ENCODE measurements around the gene TSEN34.
A peak's percentile ranks its signal among the peaks of the same experiment; 100 is the strongest.

The TSEN34 gene

GRCh38 chr19:54158812-54159351 lies 32.2 kb upstream of the TSEN34 start:
- peaks cover 63% of the 10 kb centered on the region for H3K4me1 ChIP-seq (ENCODE audit: insufficient read depth, low read length)
- no peaks in the 10 kb centered on the region for H3K27me3 ChIP-seq (ENCODE audit: insufficient read depth, low read length, poor library complexity)
- H3K9ac ChIP-seq (ENCODE audit: low read depth, low read length): peak overlapping the region; percentile 63
- no peak for ATAC-seq (ENCODE audit: insufficient read depth, low read depth)
- no peak for DNase-seq
- H3K36me3 ChIP-seq (ENCODE audit: insufficient read depth, low read length): peaks cover 46% of the 10 kb centered on the region
- H4K20me1 ChIP-seq (ENCODE audit: insufficient read depth, low read length): peaks cover 44% of the 10 kb centered on the region
- TF ChIP-seq CTCF (IDR thresholded peaks at IDR 0.05; ENCODE audit: borderline replicate concordance, extremely low read depth, low read length, poor library complexity, severe bottlenecking) (no peak), EZH2 (IDR thresholded peaks at IDR 0.05; ENCODE audit: borderline replicate concordance, low read depth, low read length, severe bottlenecking) (no peak)
- peaks cover 45% of the 10 kb centered on the region for H3K79me2 ChIP-seq (ENCODE audit: insufficient read depth, low read length)
- no peaks in the 10 kb centered on the region for H3K9me3 ChIP-seq (ENCODE audit: insufficient read depth, low read length, severe bottlenecking)
- H3K27ac ChIP-seq (ENCODE audit: low read length): peak overlapping the region; percentile 84
- H3K4me2 ChIP-seq (ENCODE audit: insufficient read depth, low read length): peak overlapping the region; percentile 98
- peak overlapping the region; percentile 69 to 79 for H3K4me3 ChIP-seq (ENCODE audit: low read depth in 1 of 2, low read length in 2 of 2)
- H2AFZ ChIP-seq (ENCODE audit: low read depth, low read length): peak overlapping the region; percentile 69

- Histone ChIP-seq H3K27ac (ENCODE audit: low read length) (peak within 1 kb of the TSS; percentile 88), H3K4me2 (ENCODE audit: insufficient read depth, low read length) (peak within 1 kb of the TSS; percentile 100), H3K36me3 (ENCODE audit: insufficient read depth, low read length) (peaks cover 39% of the 10 kb centered on the region), H3K79me2 (ENCODE audit: insufficient read depth, low read length) (peaks cover 45% of the 10 kb centered on the region), H3K9me3 (ENCODE audit: insufficient read depth, low read length, severe bottlenecking) (no peaks in the 10 kb centered on the region), H3K4me1 (ENCODE audit: insufficient read depth, low read length) (peaks cover 63% of the 10 kb centered on the region), H2AFZ (ENCODE audit: low read depth, low read length) (peak within 1 kb of the TSS; percentile 81), H4K20me1 (ENCODE audit: insufficient read depth, low read length) (peaks cover 41% of the 10 kb centered on the region), H3K4me3 (ENCODE audit: low read depth in 1 of 2, low read length in 2 of 2) (peak within 1 kb of the TSS; percentile 77 to 79), H3K9ac (ENCODE audit: low read depth, low read length) (peak within 1 kb of the TSS; percentile 86), H3K27me3 (ENCODE audit: insufficient read depth, low read length, poor library complexity) (no peaks in the 10 kb centered on the region)
- DNase-seq (peak; percentile 100), ATAC-seq (ENCODE audit: insufficient read depth, low read depth) (peak; percentile 90)
- TF ChIP-seq CTCF (IDR thresholded peaks at IDR 0.05; ENCODE audit: borderline replicate concordance, extremely low read depth, low read length, poor library complexity, severe bottlenecking) (peak; percentile 49), EZH2 (IDR thresholded peaks at IDR 0.05; ENCODE audit: borderline replicate concordance, low read depth, low read length, severe bottlenecking) (no peak)
Observed at GRCh38 chr19:54159352-54160181, 31.5 kb upstream of the TSEN34 start, which contains the start of gene LENG1. LENG1 (minus strand) TSS chr19:54159721; CDS start chr19:54159695, 26 bp downstream.

- DNase-seq (peak; percentile 25), ATAC-seq (ENCODE audit: insufficient read depth, low read depth) (no peak)
- peak overlapping the region; percentile 88 for H3K27ac ChIP-seq (ENCODE audit: low read length)
- TF ChIP-seq CTCF (IDR thresholded peaks at IDR 0.05; ENCODE audit: borderline replicate concordance, extremely low read depth, low read length, poor library complexity, severe bottlenecking): no peak
- TF ChIP-seq EZH2 (IDR thresholded peaks at IDR 0.05; ENCODE audit: borderline replicate concordance, low read depth, low read length, severe bottlenecking): no peak
- H3K4me2 ChIP-seq (ENCODE audit: insufficient read depth, low read length): peak overlapping the region; percentile 100
- peak overlapping the region; percentile 81 for H2AFZ ChIP-seq (ENCODE audit: low read depth, low read length)
- peaks cover 63% of the 10 kb centered on the region for H3K4me1 ChIP-seq (ENCODE audit: insufficient read depth, low read length)
- H3K27me3 ChIP-seq (ENCODE audit: insufficient read depth, low read length, poor library complexity): no peaks in the 10 kb centered on the region
- H3K79me2 ChIP-seq (ENCODE audit: insufficient read depth, low read length): peaks cover 45% of the 10 kb centered on the region
- peak overlapping the region; percentile 77 for H3K4me3 ChIP-seq (ENCODE audit: low read depth in 1 of 2, low read length in 2 of 2)
- H4K20me1 ChIP-seq (ENCODE audit: insufficient read depth, low read length): peaks cover 36% of the 10 kb centered on the region
- H3K36me3 ChIP-seq (ENCODE audit: insufficient read depth, low read length): peaks cover 32% of the 10 kb centered on the region
- peak overlapping the region; percentile 86 for H3K9ac ChIP-seq (ENCODE audit: low read depth, low read length)
- no peaks in the 10 kb centered on the region for H3K9me3 ChIP-seq (ENCODE audit: insufficient read depth, low read length, severe bottlenecking)
Observed at GRCh38 chr19:54160182-54160811, 30.8 kb upstream of the TSEN34 start.

Data from DND-41 (cell line).